Measurements from ENCODE around the gene EFNA1.
"Not testable (repeated sequence)": the region's sequence is repeated elsewhere in the genome, so short reads cannot be mapped to it uniquely, and the experiment has no call there.

The EFNA1 gene

GRCh38 chr1:155140630-155140953 is 12.9 kb downstream of the EFNA1 start:
- no peaks in the 10 kb centered on the region for H3K79me2 ChIP-seq
- TF ChIP-seq CTCF (IDR thresholded peaks at IDR 0.05): no peak
- no peaks in the 10 kb centered on the region for H3K27me3 ChIP-seq (ENCODE audit: control insufficient read depth, insufficient read depth, low read length)
- peak overlapping the region; percentile 95 for H3K4me3 ChIP-seq (ENCODE audit: low read depth, low read length)
- peak overlapping the region; percentile 82 for H3K27ac ChIP-seq
- H3K4me2 ChIP-seq (ENCODE audit: low read length): peak overlapping the region; percentile 92
- no peaks in the 10 kb centered on the region for H3K9me3 ChIP-seq (ENCODE audit: control insufficient read depth, low read length)
- no peaks in the 10 kb centered on the region for H3K36me3 ChIP-seq (ENCODE audit: control insufficient read depth, insufficient read depth, low read length)
- H2AFZ ChIP-seq: peak overlapping the region; percentile 83
- H3K4me1 ChIP-seq: no peaks in the 10 kb centered on the region
- no peak overlapping the region for H3K9ac ChIP-seq

- Histone ChIP-seq H3K9ac (no peak overlapping the region), H3K9me3 (ENCODE audit: control insufficient read depth, low read length) (no peaks in the 10 kb centered on the region), H3K27me3 (ENCODE audit: control insufficient read depth, insufficient read depth, low read length) (no peaks in the 10 kb centered on the region), H3K4me1 (no peaks in the 10 kb centered on the region), H2AFZ (no peak overlapping the region), H3K79me2 (no peaks in the 10 kb centered on the region), H3K4me2 (ENCODE audit: low read length) (no peak overlapping the region), H3K36me3 (ENCODE audit: control insufficient read depth, insufficient read depth, low read length) (no peaks in the 10 kb centered on the region), H3K4me3 (ENCODE audit: low read depth, low read length) (no peak overlapping the region), H3K27ac (no peak overlapping the region)
- no peak for TF ChIP-seq CTCF (IDR thresholded peaks at IDR 0.05)
Measured at GRCh38 chr1:155141749-155142148, 14.1 kb downstream of the EFNA1 start.

GRCh38 chr1:155145491-155145890 is 17.8 kb downstream of the EFNA1 start:
- no peak overlapping the region for H2AFZ ChIP-seq
- no peaks in the 10 kb centered on the region for H3K4me1 ChIP-seq
- TF ChIP-seq CTCF (IDR thresholded peaks at IDR 0.05): no peak

GRCh38 chr1:155155996-155156643 is 28.4 kb downstream of the EFNA1 start:
- not testable (repeated sequence) for H2AFZ ChIP-seq; H3K4me3 ChIP-seq (ENCODE audit: low read depth, low read length); H3K79me2 ChIP-seq; H3K4me1 ChIP-seq; H3K27ac ChIP-seq; H3K4me2 ChIP-seq (ENCODE audit: low read length); H3K9me3 ChIP-seq (ENCODE audit: control insufficient read depth, low read length); H3K27me3 ChIP-seq (ENCODE audit: control insufficient read depth, insufficient read depth, low read length); H3K36me3 ChIP-seq (ENCODE audit: control insufficient read depth, insufficient read depth, low read length); H3K9ac ChIP-seq

More at GRCh38 chr1:155145491-155145890, 17.8 kb downstream of the EFNA1 start:
- Histone ChIP-seq H3K27me3 (ENCODE audit: control insufficient read depth, insufficient read depth, low read length) (no peaks in the 10 kb centered on the region), H3K79me2 (no peaks in the 10 kb centered on the region), H3K4me2 (ENCODE audit: low read length) (no peak overlapping the region), H3K9ac (no peak overlapping the region), H3K36me3 (ENCODE audit: control insufficient read depth, insufficient read depth, low read length) (no peaks in the 10 kb centered on the region), H3K27ac (no peak overlapping the region), H3K9me3 (ENCODE audit: control insufficient read depth, low read length) (no peaks in the 10 kb centered on the region), H3K4me3 (ENCODE audit: low read depth, low read length) (no peak overlapping the region)

- Histone ChIP-seq H3K9ac (no peak overlapping the region), H3K4me2 (ENCODE audit: low read length) (no peak overlapping the region), H3K4me3 (ENCODE audit: low read depth, low read length) (no peak overlapping the region), H3K27ac (no peak overlapping the region), H3K9me3 (ENCODE audit: control insufficient read depth, low read length) (no peaks in the 10 kb centered on the region), H3K79me2 (no peaks in the 10 kb centered on the region), H3K4me1 (no peaks in the 10 kb centered on the region), H2AFZ (no peak overlapping the region), H3K27me3 (ENCODE audit: control insufficient read depth, insufficient read depth, low read length) (no peaks in the 10 kb centered on the region), H3K36me3 (ENCODE audit: control insufficient read depth, insufficient read depth, low read length) (no peaks in the 10 kb centered on the region)
- no peak for TF ChIP-seq CTCF (IDR thresholded peaks at IDR 0.05)
Measured at GRCh38 chr1:155158991-155159390, 31.3 kb downstream of the EFNA1 start.

All from parathyroid adenoma (tissue), 2 donors.